GM19035 (cell line): ENCODE results near the gene CCDC190.
"Not testable (repeated sequence)": the region's sequence is repeated elsewhere in the genome, so short reads cannot be mapped to it uniquely, and the experiment has no call there.

Experiments
- ATAC-seq: cut with Tn5 transposase; IDR thresholded peaks from one replicate; pipeline ENCODE4 v1.9.1; 2021; ENCODE audit not compliant: unreplicated experiment

CCDC190 gene

DNA sequence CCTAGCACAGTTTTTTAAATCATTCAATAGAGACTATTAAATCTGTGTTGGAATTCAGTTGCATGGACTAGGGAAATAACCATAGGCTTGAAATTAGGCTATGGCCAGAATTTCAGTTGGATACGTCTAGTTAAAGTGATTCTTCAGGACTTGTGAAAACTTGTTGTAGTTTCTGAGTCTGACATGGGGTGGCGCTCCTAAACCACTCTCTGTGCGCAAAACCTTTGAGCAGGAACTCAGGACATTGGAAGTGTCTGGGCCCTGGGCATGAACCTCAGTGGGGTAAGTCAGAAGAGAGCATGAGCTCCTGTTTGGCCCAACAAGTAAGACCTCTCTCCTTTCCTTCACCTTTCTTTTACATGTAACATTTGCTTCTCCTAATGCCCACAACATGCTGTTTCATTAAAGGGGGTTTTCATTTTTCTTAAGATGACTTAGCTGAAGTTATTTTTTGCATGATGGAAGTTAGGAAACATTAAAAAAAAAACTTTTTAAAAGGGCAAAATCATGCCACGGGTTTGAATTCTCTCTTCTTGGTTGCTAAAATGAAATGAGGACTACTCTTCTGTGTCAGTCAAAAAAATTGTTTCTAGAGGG is 17.1 kb upstream of the CCDC190 start:
- no peak for ATAC-seq

DNA sequence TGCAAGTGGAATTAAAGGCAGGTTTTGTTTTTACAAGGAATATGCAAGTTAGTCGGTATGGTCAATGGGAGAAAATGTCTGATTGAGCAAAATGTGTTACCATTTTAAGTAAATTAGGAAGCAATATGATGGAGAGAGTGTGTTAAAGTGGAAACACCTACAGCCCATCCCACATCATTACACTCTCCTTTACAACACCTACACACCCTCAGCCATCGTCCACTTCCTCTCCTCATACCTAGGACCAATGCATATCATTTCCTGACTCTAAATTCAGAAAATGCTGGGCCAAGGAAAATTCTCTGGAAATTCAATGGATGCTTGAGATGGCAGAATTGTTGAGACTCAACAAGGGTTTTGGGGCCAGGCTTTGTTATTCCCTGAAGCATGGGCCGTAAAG is 16.4 kb upstream of the CCDC190 start:
- no peak for ATAC-seq

DNA sequence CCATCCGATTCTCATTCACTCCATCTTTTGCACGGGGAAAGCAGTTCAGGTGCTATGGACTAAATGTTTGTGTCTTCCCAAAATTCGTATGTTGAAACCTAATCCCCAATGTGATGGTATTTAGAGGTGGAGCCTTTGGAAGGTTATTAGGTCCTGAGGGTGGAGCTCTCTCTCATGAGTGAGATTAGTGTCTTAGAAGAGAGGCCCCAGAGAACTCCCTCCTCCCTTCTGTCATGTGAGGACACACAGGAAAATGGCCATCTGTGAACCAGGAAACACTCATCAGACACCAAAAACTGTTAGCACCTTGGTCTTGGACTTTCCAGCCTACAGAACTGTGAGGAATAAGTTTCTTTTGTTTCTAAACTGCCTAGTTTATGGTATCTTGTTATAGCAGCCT is 15.8 kb upstream of the CCDC190 start:
- no peak for ATAC-seq

DNA sequence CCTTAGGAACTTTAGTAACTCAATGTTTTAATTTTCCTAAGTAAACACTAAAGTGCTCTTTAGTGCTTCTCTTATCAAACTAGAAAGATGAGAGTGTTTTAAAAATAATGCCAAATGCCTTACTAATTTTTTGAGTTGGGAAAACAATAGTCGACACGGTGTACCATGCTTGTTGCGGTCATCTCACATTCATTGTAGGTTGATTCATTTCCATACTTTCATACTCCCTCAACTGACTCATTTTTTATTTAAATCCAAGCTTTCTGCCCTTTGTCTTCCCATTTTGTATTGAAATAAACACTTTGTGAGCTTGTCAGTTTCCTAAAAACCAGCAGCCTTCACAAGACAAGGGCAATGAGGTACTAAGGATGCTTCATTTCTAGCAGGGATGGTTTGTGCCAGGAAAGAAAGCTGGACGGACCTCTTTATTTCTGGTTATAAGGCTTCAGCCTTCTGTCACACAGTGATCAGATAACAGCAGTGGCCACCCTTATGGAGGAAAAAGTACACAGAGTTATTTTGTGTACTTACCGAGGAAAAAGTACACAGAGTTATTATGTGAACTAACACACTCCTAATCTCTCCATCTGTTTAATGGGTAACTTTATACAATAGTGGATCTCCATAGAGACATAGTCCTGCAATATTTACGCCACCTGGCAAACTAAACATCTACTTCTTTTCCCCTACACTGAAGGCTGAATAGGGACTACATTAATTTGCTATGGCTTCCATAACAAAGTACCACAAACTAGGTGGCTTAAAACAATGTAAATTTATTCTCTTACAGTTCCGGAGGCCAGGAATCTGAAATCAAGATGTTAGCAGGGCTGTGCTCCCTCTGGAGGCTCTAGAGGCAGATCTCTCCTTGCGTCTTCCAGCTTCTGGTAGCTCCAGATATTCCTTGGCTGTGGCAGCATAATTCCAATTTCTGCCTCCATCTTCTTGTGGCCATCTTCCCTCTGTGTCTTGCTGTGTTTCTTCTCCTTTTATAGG is 13.0 kb upstream of the CCDC190 start:
- ATAC-seq: no peak

DNA sequence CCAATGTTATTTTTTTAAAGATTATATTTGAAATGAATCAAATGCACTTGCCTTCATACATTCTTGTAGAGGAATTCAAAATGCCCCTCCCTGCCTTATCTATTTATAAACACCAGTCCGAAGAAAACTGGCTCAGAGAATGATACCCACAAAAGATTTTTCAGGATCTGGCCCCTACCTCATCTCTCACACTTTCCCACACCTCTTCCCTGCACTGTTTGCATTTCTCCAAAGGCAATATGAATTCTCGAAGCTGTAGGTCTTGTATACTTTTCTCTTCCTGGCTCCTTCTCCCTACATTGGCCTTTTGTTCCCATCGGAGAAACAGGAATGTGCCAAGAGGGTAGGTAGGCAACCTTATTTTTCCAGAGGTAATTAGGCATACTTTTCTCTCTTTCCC is 12.0 kb upstream of the CCDC190 start:
- no peak for ATAC-seq

DNA sequence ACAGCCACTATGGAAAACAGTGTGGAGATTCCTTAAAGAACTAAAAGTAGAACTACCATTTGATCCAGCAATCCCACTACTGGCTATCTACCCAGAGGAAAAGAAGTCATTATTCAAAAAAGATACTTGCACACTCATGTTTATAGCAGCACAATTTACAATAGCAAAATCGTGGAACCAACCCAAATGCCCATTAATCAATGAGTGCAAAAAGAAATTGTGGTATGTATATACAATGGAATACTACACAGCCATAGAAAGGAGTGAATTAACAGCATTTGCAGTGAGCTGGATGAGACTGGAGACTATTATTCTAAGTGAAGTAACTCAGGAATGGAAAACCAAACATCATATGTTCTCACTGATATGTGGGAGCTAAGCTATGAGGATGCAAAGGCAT is 10.4 kb upstream of the CCDC190 start:
- ATAC-seq: not testable (repeated sequence)

DNA sequence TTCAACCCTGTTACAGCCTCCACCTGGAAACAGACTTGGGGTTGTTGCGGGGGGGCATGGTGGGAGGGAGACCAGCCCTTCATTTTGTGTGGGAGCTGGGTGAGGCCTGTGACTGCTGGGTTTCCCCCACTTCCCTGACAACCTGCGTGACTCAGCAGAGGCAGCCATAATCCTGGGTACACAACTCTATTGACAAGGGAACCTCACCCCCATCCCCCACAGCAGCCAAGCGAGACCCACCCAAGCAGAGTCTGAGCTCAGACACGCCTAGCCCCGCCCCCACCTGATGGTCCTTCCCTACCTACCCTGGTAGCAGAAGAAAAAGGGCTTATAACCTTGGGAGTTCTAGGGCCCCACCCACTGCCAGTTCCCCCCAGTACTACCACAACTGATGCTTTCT is 8.0 kb upstream of the CCDC190 start:
- no peak for ATAC-seq

DNA sequence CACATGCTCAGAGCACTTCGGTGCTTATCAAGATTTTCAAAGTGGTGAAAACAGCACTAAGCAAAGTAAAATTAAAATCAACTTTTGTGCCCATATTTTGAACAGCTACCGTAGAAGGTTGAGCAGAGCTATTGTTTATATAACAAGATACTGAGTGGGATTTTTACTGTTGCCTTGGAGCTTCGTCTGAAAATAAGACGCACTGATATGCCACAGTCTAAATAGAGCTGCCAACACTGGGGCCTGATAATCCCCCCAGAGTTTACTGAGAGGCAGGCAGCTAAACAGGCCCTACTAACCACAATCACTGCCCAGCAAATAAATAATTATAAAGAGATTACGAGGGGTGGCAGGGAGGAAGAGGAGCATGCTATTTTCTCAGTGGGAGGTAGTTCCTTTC is 650 bp upstream of the CCDC190 start:
- ATAC-seq: no peak

DNA sequence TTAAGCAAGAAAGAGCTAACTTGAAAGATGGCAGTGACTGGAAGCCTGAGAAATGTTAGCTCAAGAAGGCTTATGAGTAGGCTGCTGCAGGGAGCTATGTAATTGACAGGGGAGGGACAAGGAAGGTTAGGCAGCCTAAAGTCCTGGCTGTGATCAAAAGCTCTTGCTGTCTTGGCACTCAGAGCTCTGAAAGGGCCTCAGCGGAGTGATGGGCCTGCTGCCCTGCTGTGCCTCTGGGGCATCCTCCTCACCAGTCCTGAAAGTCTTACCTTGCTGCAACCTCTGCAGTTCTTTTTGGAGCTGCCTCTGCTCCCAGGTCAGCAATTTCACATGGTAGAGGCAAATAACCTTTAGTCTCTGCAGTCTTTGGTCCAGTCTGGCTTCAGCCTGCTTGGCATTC is 1.8 kb downstream of the CCDC190 start:
- no peak for ATAC-seq

DNA sequence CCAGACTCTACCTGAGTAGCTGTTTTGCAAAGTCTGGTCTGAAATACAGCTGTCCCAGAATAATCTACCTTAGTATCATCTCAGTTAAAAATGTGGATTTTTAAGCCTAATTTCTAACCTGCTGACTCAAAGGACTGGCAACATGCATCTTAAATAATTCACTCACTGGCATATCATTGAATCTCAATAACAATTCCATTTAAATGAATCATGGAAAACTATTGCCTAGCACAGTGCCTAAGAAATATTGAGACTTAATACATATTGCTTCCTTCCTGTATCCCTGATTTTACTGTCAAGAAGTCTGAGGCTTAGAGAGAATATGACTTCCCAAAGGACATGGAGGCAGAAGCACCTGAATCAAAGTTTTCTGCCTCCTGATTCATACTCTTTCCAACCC is 3.1 kb downstream of the CCDC190 start:
- ATAC-seq: no peak

DNA sequence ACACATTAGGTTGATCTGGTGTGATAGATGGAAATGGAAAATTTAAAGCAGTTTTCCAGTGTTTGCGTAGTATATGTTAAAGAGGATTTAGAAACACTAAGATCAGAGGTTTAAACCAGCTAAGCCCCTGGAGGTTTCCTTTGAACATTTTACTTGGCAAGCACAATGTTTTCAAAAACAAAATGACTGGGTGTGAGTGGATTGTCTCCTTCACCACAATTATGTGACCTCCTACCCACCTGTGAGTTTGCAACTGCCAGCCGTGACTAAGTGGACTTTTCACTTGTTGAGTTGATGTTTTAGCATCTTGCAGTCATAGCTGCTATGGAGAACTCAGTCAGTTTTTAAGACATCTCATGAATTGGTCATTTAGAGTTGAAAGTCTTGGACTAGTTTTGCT is 4.7 kb downstream of the CCDC190 start:
- no peak for ATAC-seq

DNA sequence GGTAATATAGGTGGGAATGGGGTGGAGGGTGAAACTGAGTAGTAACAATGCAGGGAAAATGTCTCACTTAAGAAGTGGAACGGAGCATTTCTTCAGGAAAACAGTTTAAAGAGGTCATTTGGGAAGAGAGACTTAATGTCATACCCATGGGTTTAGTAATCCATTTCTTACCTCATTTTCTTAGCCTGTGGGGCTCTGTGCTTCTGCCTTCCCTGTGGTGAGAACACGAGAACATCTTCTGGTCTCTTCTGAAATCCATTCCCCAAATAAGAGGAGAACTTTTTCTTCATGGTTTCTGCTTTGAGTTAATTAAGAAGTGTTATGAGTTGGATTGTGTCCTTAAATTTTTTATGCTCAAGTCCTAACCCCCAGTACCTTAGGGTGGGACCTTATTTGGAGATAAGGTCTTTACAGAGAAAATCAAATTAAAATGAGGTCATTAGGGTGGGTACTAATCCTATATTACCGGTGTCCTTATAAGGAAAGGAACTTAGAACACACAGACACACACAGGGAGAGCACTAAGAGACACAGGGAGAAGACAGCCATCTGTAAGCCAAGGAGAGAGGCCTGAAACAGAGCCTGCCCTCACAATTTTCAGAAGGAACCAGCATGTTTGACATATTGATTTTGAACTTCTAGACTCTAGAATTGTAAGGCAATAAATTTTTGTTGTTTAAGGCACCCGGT is 5.4 kb downstream of the CCDC190 start:
- no peak for ATAC-seq

DNA sequence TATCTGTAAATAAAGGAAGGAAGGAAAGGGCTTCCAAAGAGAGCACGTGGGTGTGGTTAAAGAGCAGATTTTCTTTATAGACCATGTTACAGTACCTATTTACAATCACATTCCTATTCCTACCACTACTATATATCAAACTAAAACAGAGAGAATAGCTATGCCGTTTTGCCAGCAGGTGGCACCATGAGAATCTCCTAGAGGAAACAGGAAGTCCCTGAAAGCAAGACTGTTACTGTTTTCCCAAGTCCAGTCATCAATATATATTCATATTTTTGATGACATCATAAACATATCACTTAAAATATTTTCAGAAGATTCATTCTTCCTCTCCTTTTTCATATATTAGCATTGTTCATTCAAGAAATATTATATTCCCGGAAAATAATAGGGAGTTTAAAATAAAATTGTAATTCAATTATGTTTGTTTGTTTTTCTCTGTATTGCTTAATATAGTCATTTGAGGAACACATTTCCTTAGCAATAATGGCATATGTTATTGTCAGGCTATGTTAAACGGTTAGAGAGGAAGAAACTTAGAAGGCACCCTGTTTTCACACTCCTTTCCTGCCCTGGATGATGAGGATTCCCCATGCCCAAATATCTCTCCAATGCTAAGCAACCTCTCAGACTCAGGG is 6.6 kb downstream of the CCDC190 start:
- ATAC-seq: no peak

DNA sequence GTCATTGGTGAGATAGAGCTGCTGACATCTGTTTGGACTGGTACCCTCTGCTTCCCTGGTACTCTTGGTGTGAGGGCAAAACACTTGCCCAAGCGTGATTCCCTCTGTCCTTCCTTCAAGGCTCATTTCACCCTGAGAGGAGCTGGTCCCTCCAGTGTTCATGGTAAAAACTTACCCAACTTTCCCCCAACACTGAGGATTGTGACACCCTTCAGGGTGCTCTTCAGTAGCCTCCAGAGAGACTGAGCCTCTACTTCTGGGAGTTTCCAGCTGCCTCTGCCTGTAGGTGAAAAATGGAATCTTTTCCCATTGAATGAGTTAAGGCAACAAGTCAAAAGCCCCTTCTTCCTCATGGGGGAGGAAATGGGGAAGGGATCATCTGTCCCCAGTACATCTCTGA is 9.6 kb downstream of the CCDC190 start:
- ATAC-seq: no peak

DNA sequence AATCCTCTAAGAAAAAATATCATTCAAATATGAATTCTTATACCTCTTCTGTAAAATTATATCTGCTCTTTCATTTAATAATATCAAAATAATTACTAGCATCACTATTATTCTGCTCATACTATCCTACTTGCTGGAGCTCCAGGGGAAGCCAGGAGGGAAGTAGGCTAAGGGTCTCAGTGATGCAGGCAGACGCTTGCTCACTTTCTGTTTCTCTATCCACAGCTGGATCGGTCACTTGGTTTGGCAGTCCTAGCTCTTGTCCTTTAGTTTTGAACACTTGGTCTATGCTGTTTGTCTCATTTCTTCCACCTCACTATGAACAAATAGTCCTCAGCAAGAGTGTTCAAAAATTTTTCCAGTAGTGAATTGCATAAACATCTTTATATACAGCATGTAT is 11.3 kb downstream of the CCDC190 start:
- ATAC-seq: no peak

DNA sequence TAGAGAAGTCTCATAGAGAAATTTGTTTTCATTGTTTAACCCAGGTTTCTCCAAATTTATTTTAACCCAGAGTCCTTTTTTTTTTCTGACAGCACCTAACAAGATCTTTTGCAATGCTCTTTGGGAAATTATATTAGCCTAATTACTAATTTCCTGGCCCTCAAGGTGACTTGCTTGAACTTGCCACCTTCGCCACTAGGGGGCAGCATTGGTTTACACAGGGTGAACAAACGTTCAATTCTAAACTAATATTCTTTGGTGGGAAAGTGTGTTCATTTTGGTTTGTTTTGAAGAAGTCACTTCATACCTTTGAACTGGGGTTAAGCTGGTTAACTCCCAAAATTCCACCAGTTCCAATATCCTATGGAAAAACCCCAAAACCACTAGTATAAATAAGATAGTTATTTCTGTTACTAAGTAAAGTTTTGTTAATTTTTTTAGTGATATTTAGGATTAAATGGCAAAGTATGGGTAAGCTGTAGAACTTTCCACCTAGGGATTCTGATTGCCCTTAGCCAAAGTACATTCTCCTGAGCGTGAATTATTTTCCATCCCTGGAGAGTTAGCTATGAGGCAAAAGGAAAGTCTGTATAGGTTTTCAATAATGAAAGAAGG is 13.0 kb downstream of the CCDC190 start:
- ATAC-seq: peak; percentile 72

DNA sequence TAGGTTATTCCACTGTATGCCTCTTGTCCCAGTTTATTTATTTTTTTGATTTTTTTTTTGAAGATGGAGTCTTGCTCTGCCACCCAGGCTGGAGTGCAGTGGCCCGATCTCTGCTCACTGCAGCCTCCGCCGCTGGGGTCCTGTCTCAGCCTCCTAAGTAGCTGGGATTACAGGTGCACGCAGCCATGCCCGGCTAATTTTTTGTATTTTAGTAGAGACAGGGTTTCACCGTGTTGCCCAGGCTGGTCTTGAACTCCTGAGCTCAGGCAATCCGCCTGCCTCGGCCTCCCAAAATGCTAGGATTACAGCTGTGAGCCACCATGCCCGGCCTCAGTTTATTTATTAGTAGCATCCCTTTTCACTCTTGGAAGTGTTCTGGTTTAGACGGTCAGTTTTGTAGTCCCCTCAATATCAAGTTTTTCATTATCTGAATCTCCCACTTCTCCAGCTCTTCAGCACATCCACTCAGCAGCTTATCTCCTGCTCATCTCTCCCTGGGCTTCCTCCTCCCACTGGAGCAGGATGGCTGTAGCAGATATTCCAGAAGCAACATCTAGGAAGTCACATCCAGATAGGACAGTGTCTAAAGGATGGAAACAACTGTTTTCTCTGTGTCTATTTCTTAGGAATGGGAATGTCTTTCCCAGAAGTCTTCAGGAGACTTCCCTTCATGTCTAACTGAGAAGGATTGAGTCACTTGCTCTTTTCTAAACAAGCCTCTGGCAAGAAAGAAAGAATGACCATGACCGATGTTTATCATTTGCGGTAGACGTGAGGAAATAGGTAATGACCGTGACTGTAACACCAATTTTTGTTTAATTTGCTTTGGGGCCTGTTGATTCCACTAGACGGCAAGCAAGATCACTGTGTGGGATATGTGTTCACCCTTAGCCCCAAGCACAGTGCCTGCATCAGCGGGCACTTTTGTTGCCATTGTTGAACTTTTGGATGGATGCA is 14.4 kb downstream of the CCDC190 start:
- ATAC-seq: no peak

DNA sequence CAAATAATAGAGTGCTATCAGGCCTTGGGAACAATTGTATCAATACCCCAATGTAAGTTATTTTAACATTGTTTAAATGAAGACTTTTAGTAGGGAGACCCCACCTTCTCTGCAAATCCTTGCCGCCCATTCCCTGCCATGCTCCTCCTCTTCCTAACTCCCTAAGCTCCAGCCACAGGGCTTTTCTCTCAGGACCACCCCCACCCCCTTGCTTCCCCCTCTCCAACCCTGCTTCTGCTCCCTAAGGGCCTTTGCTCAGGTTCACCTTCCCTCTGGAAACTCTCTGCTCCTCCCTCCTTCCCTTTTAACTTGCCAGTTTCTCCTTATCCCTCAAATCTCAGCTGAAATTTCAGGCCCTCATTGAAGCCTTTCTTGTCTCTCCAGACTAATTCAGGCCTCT is 16.8 kb downstream of the CCDC190 start:
- no peak for ATAC-seq

DNA sequence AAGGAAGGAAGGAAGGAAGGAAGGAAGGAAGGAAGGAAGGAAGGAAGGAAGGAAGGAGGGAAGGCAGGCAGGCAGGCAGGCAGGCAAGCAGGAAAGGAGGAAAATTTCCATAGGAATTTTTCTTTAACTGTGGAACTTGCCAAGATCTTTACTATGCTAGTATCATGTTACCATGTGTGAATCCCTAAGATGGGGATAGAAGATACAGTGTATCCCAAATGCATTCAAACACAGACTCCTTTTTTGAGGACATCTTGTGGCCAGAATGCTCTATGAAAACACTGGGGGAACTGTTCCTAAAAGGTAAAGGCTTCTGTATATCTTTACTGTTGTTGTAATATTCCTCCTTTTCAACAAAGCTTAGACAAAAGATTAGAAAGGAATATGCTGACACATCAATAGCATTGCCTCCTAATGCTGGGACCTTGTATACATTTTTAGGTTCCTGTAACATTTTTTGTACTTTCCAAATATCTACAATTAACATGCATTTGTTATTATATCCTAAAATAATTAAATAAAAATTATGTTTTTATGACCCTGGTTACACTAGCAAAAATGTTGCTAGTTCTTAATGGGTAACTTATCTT is 20.6 kb downstream of the CCDC190 start:
- ATAC-seq: no peak

DNA sequence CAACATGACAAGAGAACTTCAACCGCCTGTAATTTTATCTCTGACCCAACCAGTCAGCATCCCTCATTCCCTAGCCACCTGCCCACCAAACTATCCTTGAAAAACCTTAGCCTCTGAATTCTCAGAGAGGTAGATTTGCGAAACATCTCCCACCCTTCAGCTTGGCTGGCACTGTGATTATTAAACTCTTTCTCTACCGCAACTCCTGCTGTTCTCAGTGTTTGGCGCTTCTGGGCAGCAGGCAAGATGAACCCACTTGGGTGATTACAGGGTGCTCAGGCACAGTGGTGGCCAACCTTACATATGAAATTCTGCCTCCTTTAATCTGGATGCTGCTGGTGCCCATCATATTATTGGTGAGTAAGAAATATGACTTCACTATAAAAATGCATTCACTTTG is 22.1 kb downstream of the CCDC190 start:
- ATAC-seq: no peak
